Measurements from ENCODE around the gene BLTP1. TPM values are rescaled to one million over a fixed set of nuclear protein-coding genes. Genes with fewer than 3 reads are reported as not detected.
"Not testable (repeated sequence)": the region's sequence is repeated elsewhere in the genome, so short reads cannot be mapped to it uniquely, and the experiment has no call there.

BLTP1 gene
- 10 to 100 TPM; 43.0 to 52.5 TPM for total RNA-seq
- polyA plus RNA-seq (2013, experiment 1 of 2) = 34.5 TPM
- polyA plus RNA-seq (2013, experiment 2 of 2) = 36.8 TPM
- long read RNA-seq, experiment 1, partial matches to known transcripts = 8 of 11 reads
- long read RNA-seq, experiment 1, other reads (novel, unspliced or antisense) = 3 of 11 reads
- long read RNA-seq, experiment 2, partial matches to known transcripts = 20 of 29 reads
- long read RNA-seq, experiment 2, other reads (novel, unspliced or antisense) = 9 of 29 reads
- long read RNA-seq, experiment 3, partial matches to known transcripts = 32 of 46 reads
- long read RNA-seq, experiment 3, other reads (novel, unspliced or antisense) = 13 of 46 reads
- long read RNA-seq, experiment 4 = 0 reads

DNA sequence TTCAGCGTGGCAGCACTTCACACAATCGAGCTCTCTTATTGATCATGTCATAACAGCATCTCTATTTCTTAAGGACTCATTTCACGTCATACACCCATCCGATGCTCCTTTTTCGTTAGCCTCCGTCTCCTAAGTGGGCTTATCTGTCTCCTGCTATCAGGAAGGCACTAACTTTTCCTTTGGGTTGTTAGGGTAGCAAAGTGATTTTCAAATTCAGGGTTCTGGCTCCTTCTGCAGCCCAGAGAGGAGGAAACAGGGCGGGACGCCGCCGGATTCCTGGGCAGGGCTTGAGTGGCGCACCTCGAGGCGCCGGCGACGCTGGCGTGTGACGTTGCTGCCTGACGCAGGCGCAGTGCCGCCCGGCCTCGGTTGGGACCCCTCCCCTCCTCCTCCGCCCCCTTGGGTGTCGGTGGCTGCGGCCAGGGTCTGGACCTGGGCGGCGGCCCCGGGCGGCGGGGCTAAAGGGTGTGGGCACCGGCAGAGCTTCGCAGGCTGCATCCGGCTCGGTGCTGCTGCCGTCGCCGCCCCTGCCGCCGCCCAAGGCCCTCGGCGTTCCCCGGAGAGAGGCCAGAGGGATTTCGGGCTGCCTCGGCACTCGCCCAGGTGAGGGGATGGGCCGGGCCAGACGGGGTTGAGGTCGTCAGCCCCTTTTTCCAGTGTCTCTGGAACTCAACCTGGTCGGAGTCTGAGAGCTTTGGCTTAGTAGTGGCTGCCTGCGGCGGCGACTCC is at the start of gene BLTP1:
Gene BLTP1, plus strand, starts transcription at position 350 of the 729 bp plus-strand sequence. CDS start 18,317 bp downstream, outside the sequence.
- Histone ChIP-seq H3K4me1 (ENCODE audit: control insufficient read depth, insufficient read depth, low read length) (no peaks in the 10 kb centered on the region), H3K27ac (ENCODE audit: low read depth, low read length) (peak within 1 kb of the TSS; percentile 45), H3K9ac (ENCODE audit: extremely low read depth, low read length, poor library complexity, severe bottlenecking) (peak within 1 kb of the TSS; percentile 74), H3K9me3 (ENCODE audit: control insufficient read depth, low read length) (peaks cover 14% of the 10 kb centered on the region), H3K4me3 (ENCODE audit: low read length) (peak within 1 kb of the TSS; percentile 98), H3K36me3 (ENCODE audit: control insufficient read depth, insufficient read depth, low read length) (peaks cover 23% of the 10 kb centered on the region), H3K27me3 (ENCODE audit: control insufficient read depth, insufficient read depth, low read length, poor library complexity, severe bottlenecking) (peaks cover 40% of the 10 kb centered on the region)
- Mint-ChIP-seq H3K4me1 (peaks cover 7% of the 10 kb centered on the region), H3K9me3 (peaks cover 8% of the 10 kb centered on the region), H3K27ac (peak within 1 kb of the TSS; percentile 95), H3K27me3 (ENCODE audit: insufficient read depth) (peaks cover 34% of the 10 kb centered on the region), H3K4me3 (peak within 1 kb of the TSS; percentile 88), H3K36me3 (ENCODE audit: low read depth) (peaks cover 24% of the 10 kb centered on the region)
- peak; percentile 96 for DNase-seq
- 0% methylated on average over 8 to 53 of the region's 53 CpGs for WGBS, 2 experiments (ENCODE audit: insufficient coverage in 1 of 2, insufficient read length in 1 of 2)
- TF ChIP-seq CTCF (conservative IDR thresholded peaks at IDR 0.05) = no peak

GRCh38 chr4:122104184-122104583 is 47.9 kb upstream of the BLTP1 start:
- no peaks in the 10 kb centered on the region for H3K9me3 Mint-ChIP-seq
- H3K4me1 Mint-ChIP-seq = peaks cover 23% of the 10 kb centered on the region
- no peak overlapping the region for H3K9ac ChIP-seq (ENCODE audit: extremely low read depth, low read length, poor library complexity, severe bottlenecking)
- peaks cover 89% of the 10 kb centered on the region for H3K27me3 Mint-ChIP-seq (ENCODE audit: insufficient read depth)
- H3K4me3 Mint-ChIP-seq = no peak overlapping the region
- H3K36me3 ChIP-seq (ENCODE audit: control insufficient read depth, insufficient read depth, low read length) = no peaks in the 10 kb centered on the region
- DNase-seq = no peak
- TF ChIP-seq CTCF (conservative IDR thresholded peaks at IDR 0.05) = no peak
- H3K27ac ChIP-seq (ENCODE audit: low read depth, low read length) = no peak overlapping the region
- peaks cover 99% of the 10 kb centered on the region for H3K27me3 ChIP-seq (ENCODE audit: control insufficient read depth, insufficient read depth, low read length, poor library complexity, severe bottlenecking)
- no peak overlapping the region for H3K4me3 ChIP-seq (ENCODE audit: low read length)
- H3K27ac Mint-ChIP-seq = no peak overlapping the region
- H3K9me3 ChIP-seq (ENCODE audit: control insufficient read depth, low read length) = no peaks in the 10 kb centered on the region
- no peaks in the 10 kb centered on the region for H3K4me1 ChIP-seq (ENCODE audit: control insufficient read depth, insufficient read depth, low read length)
- no peaks in the 10 kb centered on the region for H3K36me3 Mint-ChIP-seq (ENCODE audit: low read depth)

DNA sequence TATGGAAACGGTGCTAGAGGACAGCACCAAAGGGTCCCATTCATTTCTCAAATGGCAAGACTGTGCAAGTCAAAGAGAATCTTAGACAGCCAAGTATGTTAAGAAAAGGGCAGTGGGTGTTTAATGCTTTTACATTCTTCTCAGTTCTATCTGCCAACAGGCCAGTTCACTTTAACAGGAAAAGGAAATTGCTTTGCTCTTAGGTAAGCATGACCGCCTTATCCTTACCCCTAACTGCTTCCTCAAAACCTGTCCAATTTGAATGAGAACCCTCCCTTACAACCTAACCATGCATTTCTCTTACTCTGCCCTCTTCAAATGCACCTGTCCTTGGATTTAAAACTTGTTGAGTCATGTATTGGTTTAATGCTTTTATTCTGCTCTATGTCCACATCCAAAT is 44.5 kb upstream of the BLTP1 start:
- Mint-ChIP-seq H3K4me1 (peaks cover 17% of the 10 kb centered on the region), H3K4me3 (no peak overlapping the region), H3K27ac (no peak overlapping the region), H3K27me3 (ENCODE audit: insufficient read depth) (peaks cover 86% of the 10 kb centered on the region), H3K36me3 (ENCODE audit: low read depth) (no peaks in the 10 kb centered on the region), H3K9me3 (peaks cover 3% of the 10 kb centered on the region)
- Histone ChIP-seq H3K4me1 (ENCODE audit: control insufficient read depth, insufficient read depth, low read length) (no peaks in the 10 kb centered on the region), H3K4me3 (ENCODE audit: low read length) (no peak overlapping the region), H3K27ac (ENCODE audit: low read depth, low read length) (no peak overlapping the region), H3K36me3 (ENCODE audit: control insufficient read depth, insufficient read depth, low read length) (no peaks in the 10 kb centered on the region), H3K9me3 (ENCODE audit: control insufficient read depth, low read length) (no peaks in the 10 kb centered on the region), H3K27me3 (ENCODE audit: control insufficient read depth, insufficient read depth, low read length, poor library complexity, severe bottlenecking) (peaks cover 66% of the 10 kb centered on the region), H3K9ac (ENCODE audit: extremely low read depth, low read length, poor library complexity, severe bottlenecking) (no peak overlapping the region)
- 86 to 92% methylated on average over 2 of the region's 2 CpGs for WGBS, 2 experiments (ENCODE audit: insufficient coverage in 1 of 2, insufficient read length in 1 of 2)
- no peak for DNase-seq
- TF ChIP-seq CTCF (conservative IDR thresholded peaks at IDR 0.05) = no peak

GRCh38 chr4:122110304-122110703 is 41.8 kb upstream of the BLTP1 start:
- not testable (repeated sequence) for H3K9me3 Mint-ChIP-seq; H3K27ac Mint-ChIP-seq; H3K4me3 Mint-ChIP-seq; H3K4me1 ChIP-seq (ENCODE audit: control insufficient read depth, insufficient read depth, low read length); H3K9ac ChIP-seq (ENCODE audit: extremely low read depth, low read length, poor library complexity, severe bottlenecking); H3K36me3 Mint-ChIP-seq (ENCODE audit: low read depth); H3K27ac ChIP-seq (ENCODE audit: low read depth, low read length); H3K9me3 ChIP-seq (ENCODE audit: control insufficient read depth, low read length); H3K4me3 ChIP-seq (ENCODE audit: low read length); H3K36me3 ChIP-seq (ENCODE audit: control insufficient read depth, insufficient read depth, low read length)
- peak; percentile 43 for DNase-seq
- peaks cover 40% of the 10 kb centered on the region for H3K27me3 ChIP-seq (ENCODE audit: control insufficient read depth, insufficient read depth, low read length, poor library complexity, severe bottlenecking)
- Mint-ChIP-seq H3K27me3 (ENCODE audit: insufficient read depth) (peaks cover 70% of the 10 kb centered on the region), H3K4me1 (peaks cover 17% of the 10 kb centered on the region)
- WGBS, 2 experiments (ENCODE audit: insufficient coverage in 1 of 2, insufficient read length in 1 of 2) = 86 to 100% methylated on average over 1 to 14 of the region's 14 CpGs
